GM21390 (cell line): ENCODE results near the gene SMTNL2.

Source experiments
- ATAC-seq: cut with Tn5 transposase; IDR thresholded peaks from one replicate; pipeline ENCODE4 v1.9.1; 2021; ENCODE audit not compliant: unreplicated experiment

SMTNL2 gene

GRCh38 chr17:4545217-4545951 lies 38.9 kb upstream of the SMTNL2 start:
- no peak for ATAC-seq

- ATAC-seq = no peak
Observed at GRCh38 chr17:4547118-4547906, 37.0 kb upstream of the SMTNL2 start.

- no peak for ATAC-seq
Observed at GRCh38 chr17:4548061-4548461, 36.3 kb upstream of the SMTNL2 start.

GRCh38 chr17:4548721-4549531 lies 35.4 kb upstream of the SMTNL2 start:
- no peak for ATAC-seq

GRCh38 chr17:4549781-4550533 lies 34.4 kb upstream of the SMTNL2 start:
- ATAC-seq = no peak

GRCh38 chr17:4550534-4551039 lies 33.7 kb upstream of the SMTNL2 start:
- ATAC-seq = no peak

- no peak for ATAC-seq
Observed at GRCh38 chr17:4551141-4551540, 33.2 kb upstream of the SMTNL2 start.

- ATAC-seq = no peak
Observed at GRCh38 chr17:4551796-4552525, 32.4 kb upstream of the SMTNL2 start.

GRCh38 chr17:4553669-4554068 lies 30.7 kb upstream of the SMTNL2 start:
- no peak for ATAC-seq

- no peak for ATAC-seq
Observed at GRCh38 chr17:4554441-4554996, 29.8 kb upstream of the SMTNL2 start.

GRCh38 chr17:4554997-4555799 lies 29.1 kb upstream of the SMTNL2 start, which contains the start of gene MYBBP1A:
Gene MYBBP1A, minus strand, starts transcription at chr17:4555384. Its CDS starts 60 bp downstream, at chr17:4555324.
- peak; percentile 79 for ATAC-seq

GRCh38 chr17:4555873-4556759 lies 28.2 kb upstream of the SMTNL2 start:
- no peak for ATAC-seq

GRCh38 chr17:4556996-4557395 lies 27.3 kb upstream of the SMTNL2 start:
- no peak for ATAC-seq

GRCh38 chr17:4557626-4558346 lies 26.5 kb upstream of the SMTNL2 start:
- ATAC-seq = no peak

GRCh38 chr17:4558347-4558971 lies 25.9 kb upstream of the SMTNL2 start:
- no peak for ATAC-seq

GRCh38 chr17:4559139-4559791 lies 25.1 kb upstream of the SMTNL2 start:
- no peak for ATAC-seq
